Measurements from ENCODE around the gene AFAP1. TPM values are rescaled to one million over a fixed set of nuclear protein-coding genes. Genes with fewer than 3 reads are reported as not detected.

Gene AFAP1
- total and polyA plus RNA-seq, 2 donors (not counting 3 experiments of a cell fraction or from before 2014, with no cell fraction given) = 32.3 to 103 TPM

DNA sequence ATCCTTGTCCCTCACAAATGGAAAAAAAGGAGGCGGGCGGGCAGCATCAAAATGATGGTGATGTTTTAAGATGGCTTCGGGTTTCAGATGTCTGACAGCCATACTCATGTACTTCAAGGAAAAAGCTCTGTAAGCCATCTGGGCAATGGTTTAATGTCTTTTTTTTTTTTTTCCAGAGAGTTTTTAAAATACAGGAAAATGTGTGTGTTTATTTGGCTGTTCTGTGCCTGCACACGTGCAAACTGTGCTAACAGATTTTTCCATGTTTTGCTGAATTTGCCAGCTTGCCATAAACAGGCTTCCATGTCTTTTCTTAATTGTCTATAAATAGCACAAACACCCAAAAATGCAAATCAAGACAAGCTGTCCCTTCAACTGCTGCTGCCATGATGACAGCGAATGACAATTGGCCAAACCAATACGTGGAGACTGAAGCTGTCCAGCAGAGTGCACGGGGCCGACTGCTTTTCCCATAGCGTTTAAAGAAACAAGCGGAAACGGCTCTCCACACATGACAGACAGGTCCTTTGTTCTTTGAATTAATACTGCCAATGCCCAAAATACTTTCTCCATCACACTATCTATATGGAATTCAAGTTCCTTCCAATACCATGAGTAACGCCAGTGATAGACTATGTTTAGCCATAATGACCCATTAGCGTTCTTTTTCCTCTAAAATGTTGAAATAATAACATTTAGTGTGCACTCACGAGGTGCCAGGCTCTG, 35.7 kb downstream of the AFAP1 start:
- Histone ChIP-seq H4K20me1 (replicated peaks; ENCODE audit: control insufficient read depth, extremely low read depth, insufficient read depth, low read length) (peaks cover 7% of the 10 kb centered on the region), H3K36me3 (ENCODE audit: control insufficient read depth in 2 of 2, extremely low read depth in 1 of 2, insufficient read depth in 2 of 2, low read length in 2 of 2) (no peaks in the 10 kb centered on the region), H3K79me2 (ENCODE audit: control insufficient read depth, insufficient read depth, low read length) (peaks cover 100% of the 10 kb centered on the region), H2AFZ (ENCODE audit: low read depth, low read length) (no peak overlapping the region), H3K4me3 (replicated peaks in 1 of 3; ENCODE audit: insufficient read depth in 1 of 3, low read depth in 1 of 3, low read length in 3 of 3) (no peak overlapping the region), H3K9me3 (replicated peaks; ENCODE audit: control insufficient read depth, insufficient read depth, low read length) (no peaks in the 10 kb centered on the region), H3K9me1 (replicated peaks; ENCODE audit: control insufficient read depth, extremely low read depth, insufficient read depth, low read length) (no peaks in the 10 kb centered on the region), H3K4me1 (ENCODE audit: control insufficient read depth, extremely low read depth, insufficient read depth, low read length) (peaks cover 83% of the 10 kb centered on the region), H3K27ac (ENCODE audit: insufficient read depth, low read depth, low read length) (peak overlapping the region; percentile 75), H3K9ac (replicated peaks; ENCODE audit: extremely low read depth, insufficient read depth, low read length) (peak overlapping the region; percentile 64), H3K4me2 (ENCODE audit: insufficient read depth, low read length) (peak overlapping the region; percentile 70), H3K27me3 (ENCODE audit: control insufficient read depth in 2 of 2, insufficient read depth in 2 of 2, low read length in 2 of 2) (no peaks in the 10 kb centered on the region)
- peak; percentile 98 for FAIRE-seq
- BruUV-seq (replicated peaks) = no TSS peak
- DNase-seq (ENCODE audit: low read depth, low spot score) = peak; percentile 91
- TF ChIP-seq FOS (IDR thresholded peaks at IDR 0.05; ENCODE audit: borderline replicate concordance, insufficient read depth, low read length) = no peak
- TF ChIP-seq POLR2A (IDR thresholded peaks at IDR 0.05; ENCODE audit: low read depth, low read length) = peak; percentile 12
- TF ChIP-seq, protein P1, sequence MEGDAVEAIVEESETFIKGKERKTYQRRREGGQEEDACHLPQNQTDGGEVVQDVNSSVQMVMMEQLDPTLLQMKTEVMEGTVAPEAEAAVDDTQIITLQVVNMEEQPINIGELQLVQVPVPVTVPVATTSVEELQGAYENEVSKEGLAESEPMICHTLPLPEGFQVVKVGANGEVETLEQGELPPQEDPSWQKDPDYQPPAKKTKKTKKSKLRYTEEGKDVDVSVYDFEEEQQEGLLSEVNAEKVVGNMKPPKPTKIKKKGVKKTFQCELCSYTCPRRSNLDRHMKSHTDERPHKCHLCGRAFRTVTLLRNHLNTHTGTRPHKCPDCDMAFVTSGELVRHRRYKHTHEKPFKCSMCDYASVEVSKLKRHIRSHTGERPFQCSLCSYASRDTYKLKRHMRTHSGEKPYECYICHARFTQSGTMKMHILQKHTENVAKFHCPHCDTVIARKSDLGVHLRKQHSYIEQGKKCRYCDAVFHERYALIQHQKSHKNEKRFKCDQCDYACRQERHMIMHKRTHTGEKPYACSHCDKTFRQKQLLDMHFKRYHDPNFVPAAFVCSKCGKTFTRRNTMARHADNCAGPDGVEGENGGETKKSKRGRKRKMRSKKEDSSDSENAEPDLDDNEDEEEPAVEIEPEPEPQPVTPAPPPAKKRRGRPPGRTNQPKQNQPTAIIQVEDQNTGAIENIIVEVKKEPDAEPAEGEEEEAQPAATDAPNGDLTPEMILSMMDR (IDR thresholded peaks at IDR 0.05; ENCODE audit: extremely low read depth in 1 of 2, insufficient read depth in 1 of 2, low read depth in 1 of 2, low read length in 2 of 2) = no peak
- peak; percentile 76 for TF ChIP-seq JUN (IDR thresholded peaks at IDR 0.05; ENCODE audit: borderline replicate concordance, insufficient read depth, insufficient read length, low read depth)
- TF ChIP-seq GATA2 (IDR thresholded peaks at IDR 0.05; ENCODE audit: insufficient read depth, insufficient read length, low read depth, low read length) = no peak
- TF ChIP-seq, protein P2, sequence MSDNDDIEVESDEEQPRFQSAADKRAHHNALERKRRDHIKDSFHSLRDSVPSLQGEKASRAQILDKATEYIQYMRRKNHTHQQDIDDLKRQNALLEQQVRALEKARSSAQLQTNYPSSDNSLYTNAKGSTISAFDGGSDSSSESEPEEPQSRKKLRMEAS (IDR thresholded peaks at IDR 0.05; ENCODE audit: insufficient read depth, insufficient read length) = peak; percentile 9
- peak; percentile 26 for TF ChIP-seq POLR2AphosphoS5 (IDR thresholded peaks at IDR 0.05; ENCODE audit: insufficient read depth, low read depth, low read length)
- ChIA-PET POLR2A (interaction anchor here (0.7 to 1.2 kb wide), 2 partner anchors 28 to 36 kb away, joined by 3 to 5 read pairs; partner anchors contain the start of gene AFAP1), CTCF (interaction anchor here (0.7 to 4.3 kb wide), 7 partner anchors 11 to 100 kb away, joined by 3 to 20 read pairs (median 6); no protein-coding TSS in a partner anchor)
- dilution Hi-C loops (cut with MboI; ENCODE audit: extremely low pct_ligation_motif_present, low sequenced_read_pairs) (no loop called here), intact Hi-C loops (cut with micrococcal nuclease) (loop anchor here (1.0 to 2.0 kb wide), 6 partner anchors 13 to 98 kb away; no protein-coding TSS in a partner anchor)
